Measurements from ENCODE around the gene CNOT3.
"Not testable (repeated sequence)": the region's sequence is repeated elsewhere in the genome, so short reads cannot be mapped to it uniquely, and the experiment has no call there.

The CNOT3 gene

DNA sequence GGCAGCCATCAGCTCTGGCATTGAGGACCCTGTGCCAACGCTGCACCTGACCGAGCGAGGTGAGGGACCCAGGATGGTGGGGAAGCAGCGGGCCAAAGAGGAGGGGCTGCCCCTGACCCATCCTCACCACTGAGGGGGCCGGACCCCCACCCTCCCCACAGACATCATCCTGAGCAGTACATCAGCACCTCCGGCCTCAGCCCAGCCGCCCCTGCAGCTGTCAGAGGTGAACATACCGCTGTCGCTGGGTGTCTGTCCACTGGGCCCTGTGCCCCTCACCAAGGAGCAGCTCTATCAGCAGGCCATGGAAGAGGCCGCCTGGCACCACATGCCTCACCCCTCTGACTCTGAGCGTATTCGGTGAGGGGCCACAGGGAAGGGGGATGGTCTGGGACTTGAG, 14.7 kb downstream of the CNOT3 start:
- no peak for DNase-seq

DNA sequence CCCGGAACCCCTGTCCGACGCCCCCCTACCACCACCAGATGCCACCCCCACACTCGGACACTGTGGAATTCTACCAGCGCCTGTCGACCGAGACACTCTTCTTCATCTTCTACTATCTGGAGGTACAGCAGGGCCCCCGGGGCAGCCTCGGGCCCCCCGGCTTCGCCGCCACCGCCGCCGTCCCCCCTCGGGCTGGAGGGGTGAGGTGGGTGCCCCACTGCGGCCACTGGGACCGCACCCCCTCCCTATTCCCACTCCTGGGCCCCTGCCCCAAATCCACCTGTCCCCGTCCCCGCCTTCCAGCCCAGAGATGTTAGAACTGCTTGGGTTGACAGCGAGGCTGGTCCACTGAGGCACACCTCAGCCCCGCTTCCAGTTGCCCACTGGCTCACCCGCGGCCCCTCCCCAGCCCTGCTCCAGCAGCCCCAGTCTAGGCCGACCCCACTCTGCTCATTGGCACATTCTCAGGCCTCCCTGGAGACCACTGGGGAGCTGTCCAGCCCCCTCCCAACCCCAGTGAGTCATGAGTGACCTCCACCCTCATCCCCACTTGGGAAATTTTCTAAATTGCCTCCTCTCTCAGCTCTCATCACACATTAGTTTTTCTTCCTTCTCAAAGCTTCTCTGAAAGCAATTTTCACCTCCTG, 15.4 kb downstream of the CNOT3 start:
- no peak for DNase-seq

DNA sequence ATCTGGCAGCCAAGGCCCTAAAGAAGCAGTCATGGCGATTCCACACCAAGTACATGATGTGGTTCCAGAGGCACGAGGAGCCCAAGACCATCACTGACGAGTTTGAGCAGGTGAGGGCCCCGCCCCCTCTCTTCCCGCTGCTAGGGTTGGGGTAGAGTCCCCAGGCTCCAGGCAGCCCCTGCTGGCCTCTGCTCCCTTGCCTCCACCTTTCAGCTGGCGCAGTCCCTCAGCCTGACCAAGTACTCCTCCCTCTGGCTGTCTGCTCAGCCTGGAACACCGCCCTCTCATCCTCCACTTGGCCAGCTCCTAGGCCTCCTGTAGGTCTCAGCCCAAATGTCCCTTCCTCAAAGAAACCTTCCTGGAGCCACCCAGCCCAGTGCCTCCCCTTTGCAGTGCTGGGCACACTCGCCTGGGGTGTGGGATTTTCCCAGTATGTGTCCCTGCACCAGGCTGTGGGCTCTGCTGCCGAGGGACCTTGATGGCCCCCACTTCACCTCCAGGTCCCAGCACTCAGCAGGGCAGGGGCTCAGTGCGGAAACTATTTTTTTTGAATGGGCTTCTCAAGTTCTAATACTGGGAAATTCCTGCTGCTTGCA, 16.3 kb downstream of the CNOT3 start:
- DNase-seq, result no peak

DNA sequence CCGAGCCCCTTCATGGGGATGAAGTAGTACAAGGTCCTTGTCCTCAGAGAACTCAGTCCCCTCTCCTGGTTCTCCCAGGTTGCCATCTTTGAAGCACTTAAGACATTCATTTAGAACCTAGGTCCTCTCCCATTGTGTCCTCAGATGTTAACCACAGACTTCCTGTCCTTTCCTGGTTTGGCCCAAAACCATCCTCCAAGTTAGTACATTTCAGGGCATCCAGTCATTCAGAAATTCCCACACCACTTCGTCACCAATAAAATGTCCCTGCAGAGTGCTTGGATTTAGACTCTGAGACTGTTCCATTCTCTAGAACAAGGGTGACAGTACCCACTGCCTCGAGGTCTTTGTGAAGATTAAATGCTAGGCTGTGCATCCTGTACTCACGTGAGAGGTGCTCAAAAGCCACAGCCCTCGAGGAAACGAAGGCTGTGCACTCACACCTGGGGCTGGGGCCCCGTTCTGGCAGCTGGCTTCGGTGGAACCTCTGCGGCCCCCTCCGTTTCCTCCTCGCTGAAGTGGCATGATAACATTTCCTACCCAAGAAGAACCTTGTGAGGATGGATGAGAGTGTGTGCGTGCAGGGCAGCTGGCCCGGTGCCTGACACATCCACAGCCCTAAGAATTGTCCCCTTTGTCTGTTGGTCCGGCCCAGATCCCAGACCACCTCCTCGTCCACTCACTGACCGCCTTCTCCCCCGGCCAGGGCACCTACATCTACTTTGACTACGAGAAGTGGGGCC, 17.2 kb downstream of the CNOT3 start:
- DNase-seq, result no peak

DNA sequence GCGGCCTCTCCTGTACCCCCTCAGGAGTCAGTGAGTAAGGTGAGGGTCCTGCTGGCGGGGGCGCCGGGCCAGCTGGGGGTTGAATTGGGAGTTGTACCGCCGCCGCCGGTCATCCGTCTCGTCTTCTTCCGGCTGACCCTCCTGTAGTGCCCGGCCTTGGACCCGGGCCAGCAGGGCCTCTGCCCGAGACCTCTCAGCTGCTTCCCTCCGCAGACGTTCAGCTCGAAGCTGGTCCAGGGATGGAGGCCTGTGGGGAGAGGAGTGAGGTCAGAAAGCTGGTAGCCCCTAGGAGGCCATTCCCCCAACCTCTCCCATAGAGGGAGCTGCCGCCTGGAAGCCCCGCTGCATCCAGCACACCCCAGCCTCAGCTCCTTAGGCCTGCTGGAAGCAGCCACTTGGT, 18.1 kb downstream of the CNOT3 start:
- DNase-seq, result no peak

DNA sequence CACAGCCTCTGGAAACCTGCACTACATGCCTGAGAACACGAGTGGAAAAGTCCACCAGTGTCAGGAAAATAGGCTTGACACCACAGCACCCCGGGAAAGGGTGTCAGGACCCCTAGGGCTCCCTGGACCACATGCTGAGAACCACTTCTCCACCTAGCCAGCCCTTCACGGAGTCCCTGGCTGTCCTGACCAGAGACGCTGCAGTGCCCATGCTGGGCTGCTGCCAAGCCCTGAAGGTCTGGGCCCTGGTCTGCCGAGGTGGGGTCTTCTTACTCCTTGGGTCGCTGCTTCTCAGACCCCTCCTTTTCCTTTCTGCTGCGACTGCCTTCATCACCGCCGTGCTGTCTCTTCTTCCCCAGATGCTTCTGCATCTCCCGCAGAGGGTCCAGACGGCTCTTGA, 18.9 kb downstream of the CNOT3 start:
- DNase-seq, result no peak

DNA sequence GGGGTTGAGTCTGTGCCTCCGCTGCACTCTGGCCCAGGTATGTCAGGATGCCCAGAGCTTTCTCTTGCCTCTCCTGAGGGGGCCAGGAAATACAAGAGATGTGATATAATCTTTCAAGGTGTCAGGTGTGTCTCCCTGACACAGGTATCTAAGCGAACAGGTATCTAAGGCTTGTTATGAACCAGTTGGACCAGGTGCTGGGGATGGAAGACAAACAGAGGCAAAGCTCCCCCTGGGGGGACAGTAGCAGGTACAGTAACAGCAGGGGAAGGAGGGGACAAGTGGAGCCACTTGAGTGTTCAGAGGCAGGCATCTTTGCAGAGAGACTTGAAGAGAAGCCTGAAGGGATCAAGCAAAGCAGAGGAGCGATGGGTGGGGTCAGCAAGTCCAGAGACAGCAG, 19.4 kb downstream of the CNOT3 start:
- DNase-seq, result no peak

DNA sequence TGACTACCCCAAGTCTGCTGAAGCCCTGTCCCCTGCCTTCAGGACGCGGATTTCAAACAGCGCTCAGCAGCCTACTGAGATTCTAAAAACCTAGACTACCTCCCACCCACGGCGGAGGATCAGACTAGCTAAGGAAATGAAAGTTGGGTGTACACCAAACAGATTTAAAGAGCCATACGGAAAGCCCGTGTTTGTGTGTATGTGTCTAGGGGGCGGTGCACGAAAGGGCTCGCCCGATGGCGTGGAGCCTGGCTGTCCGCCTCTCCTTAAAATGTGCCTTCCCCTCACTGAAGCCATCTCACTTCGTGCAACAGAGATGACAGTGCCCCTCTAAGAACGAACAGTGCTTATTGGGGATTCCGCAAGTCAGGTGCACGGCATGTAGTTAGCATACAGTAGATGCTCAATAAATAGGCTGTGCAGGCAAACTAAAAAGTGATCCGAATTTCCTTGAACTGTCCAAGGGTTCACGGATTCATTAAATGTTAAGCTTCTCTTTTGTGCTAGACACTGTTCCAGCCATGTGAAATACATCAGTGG, 21.3 kb downstream of the CNOT3 start:
- DNase-seq, result no peak

DNA sequence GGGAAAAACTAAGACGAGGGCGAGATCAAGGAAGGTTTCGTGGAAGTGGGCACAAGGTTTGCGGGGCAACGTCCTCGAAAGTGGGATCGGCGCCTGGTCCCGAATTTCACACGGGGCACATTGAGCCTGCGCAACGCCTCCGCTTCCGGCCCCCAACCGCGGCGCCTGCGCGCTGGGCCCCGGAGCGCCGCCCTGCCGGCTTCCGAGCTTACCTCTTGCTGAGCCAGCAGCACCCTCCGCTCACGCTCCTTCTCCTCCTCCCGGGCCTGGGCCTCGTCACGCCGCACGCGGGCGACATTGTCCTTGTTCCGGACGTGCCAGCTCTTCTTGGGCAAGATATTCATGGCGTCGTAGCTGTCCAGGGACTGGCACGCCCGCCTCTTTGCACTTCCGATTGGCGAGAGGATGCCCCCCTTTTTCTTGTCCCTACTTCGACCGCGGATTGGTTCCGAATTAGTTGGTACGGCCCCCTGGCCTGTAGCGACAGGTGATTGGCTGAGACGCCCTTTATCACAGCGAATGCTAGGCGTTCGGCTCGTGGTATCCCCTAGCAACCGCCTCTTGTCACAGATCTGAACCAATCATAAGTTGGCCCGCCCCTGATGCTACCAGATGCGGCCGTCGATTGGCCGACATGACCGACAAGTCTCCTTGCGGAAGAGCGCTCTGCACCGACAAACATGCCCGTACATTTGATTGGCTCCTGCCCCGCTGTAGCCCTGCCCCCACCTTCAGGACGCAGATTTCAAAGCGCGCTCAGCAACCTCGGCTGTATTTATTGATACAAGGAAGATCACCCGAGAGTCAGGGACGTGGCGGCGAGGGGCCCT, 22.0 kb downstream of the CNOT3 start, which contains the start of gene LENG1:
TSS of gene LENG1 (minus strand) at position 370 of the 830 bp plus-strand sequence. CDS start at position 344, 26 bp downstream.
- DNase-seq, result peak; percentile 99

DNA sequence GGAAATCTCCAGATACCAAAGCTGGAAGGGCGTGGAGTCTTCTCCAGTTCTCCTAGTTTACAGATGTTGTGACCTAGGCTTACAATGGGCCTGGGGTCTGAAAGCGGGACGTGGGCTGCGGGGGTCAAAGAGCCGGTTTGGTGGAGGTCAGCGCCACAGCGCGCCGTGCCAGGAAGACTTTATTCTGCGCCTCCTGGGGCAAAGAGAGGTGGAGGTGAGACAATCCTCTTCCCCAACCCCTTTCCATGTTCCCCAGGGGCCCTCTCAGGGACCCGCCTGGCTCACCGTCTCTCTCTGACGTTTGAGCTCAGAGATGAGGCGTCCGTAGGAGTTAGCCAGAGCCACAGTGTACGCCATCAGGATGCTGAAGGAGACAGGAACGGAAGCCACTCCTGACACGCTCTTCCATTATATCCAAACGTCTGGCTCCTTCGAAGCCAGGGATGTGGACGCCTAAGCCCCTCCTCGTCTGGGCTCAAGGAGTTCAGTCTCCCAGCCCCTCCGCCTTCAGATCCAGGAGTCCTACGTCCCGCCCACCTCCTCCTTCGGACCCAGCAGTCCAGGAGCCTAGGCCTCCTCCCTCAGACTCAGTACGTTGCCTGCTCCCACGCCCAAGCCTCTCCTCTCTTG, 22.7 kb downstream of the CNOT3 start:
- DNase-seq, result no peak

DNA sequence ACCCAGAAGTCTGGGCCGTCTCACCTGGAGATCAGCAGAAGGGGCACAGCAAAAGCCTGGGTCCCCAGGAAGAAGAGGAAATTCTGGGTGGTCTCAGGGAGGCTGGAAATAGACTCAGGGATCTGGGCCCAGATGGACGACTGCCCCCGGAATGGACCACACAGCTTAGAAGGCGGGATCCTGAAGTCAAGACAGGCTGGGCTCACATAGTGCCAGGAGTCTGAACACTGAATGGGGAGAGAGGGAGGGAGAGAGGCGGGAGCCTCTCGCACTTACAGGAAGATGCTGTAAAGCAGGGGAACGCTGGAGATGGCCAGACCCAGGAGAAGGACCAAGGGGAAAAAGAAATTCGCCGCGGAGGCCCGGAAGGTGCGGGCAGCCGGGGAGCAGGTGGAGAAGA, 23.3 kb downstream of the CNOT3 start:
- DNase-seq, result no peak

DNA sequence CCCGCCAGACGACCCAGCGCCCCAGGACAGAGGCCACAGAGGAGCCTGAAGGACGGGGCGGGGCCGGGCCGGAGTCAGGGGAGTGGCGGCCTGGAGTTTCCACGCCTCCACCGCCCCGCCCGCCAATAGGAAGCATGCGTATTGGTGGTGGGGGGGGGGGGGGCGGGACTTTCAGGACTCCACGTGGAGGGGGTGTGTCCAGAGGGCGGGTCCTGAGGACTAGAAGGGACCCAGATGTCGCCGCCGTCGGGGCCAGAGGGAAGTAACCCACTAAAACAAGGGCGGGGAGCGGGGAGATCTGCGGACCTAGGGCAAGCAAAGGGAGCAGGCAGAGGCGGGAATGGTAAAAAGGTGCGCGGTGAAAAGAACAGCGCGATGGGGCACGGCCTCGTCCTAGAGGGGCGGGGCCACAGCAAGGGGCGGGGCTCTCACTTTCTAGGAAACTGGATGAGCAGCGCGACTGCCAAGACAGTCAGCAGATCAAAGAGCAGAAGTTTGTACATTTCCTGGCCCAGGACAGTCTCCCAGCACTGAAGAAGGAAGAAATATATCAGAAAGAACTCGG, 24.8 kb downstream of the CNOT3 start:
- peak; percentile 53 for DNase-seq

DNA sequence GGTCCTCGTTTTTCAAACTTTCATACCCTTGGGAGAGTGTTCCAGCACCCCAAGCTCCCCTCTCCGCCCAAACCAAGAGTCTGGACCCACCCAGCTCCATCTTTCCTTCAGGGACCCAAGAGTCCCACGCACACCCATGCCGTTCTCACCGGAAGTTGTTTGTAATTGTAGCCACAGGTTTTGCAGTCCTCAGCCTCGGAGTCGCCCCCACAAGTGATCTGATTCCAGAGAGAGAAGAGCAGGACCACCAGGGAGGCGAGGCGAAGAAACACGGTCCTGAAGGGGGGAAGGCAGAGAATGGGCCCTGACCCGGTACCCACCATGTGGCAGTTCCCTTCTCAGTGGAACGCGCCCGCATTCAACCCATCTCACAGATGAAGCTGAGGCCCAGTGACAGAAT, 25.3 kb downstream of the CNOT3 start:
- no peak for DNase-seq

DNA sequence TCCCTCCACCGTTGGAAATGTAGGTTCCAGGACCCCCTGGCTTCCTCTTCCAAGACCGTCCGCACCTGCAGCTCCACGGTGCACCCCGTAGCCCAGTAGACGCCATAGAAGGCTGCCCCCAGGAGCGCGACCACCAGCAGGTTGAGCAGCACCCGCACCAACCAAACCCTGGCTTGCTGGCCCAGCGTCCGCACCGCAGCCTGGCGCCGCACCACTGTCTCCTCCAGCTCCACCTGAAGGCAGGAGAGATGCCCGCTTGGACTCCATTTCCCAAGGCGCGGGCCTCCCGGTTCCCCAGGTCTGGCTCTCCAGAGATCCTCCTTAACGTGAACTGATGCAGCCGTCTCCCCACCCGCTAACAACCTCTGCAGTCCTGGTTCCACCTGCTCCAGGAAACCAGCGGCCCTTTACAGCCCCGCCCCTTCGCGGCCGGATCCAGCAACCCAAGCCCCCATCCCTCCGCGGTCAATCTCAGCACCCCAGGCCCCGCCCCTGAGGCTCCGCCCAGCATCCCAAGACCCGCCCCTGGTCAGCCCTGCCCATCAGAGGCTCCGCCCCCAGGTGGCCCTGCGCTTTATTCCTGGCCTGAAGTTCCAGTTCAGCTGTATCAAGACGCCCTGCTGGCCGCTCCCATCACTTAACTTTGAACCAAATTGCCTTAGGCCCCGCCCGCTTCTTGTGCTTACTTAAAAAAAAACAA, 27.0 kb downstream of the CNOT3 start:
- DNase-seq, result no peak

DNA sequence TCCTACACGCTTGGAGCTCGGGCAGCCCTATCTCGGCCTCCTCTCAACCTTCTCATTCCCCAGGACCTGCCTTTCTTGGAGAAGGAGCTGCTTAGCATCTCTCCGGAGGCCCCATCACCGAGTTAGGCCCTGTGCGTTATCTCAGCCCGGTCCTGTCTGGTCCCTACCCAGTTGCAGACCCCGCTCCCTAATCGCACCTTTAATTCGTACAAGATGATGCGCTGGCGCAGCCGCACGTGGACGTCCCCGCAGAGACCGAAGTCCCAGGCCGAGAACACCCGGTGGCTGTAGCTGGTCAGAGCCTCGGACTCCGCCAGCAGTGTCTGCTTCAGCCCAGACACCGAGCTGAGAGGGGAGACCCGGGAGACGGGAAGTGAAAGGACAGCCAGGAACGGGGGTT, 27.7 kb downstream of the CNOT3 start:
- no peak for DNase-seq

DNA sequence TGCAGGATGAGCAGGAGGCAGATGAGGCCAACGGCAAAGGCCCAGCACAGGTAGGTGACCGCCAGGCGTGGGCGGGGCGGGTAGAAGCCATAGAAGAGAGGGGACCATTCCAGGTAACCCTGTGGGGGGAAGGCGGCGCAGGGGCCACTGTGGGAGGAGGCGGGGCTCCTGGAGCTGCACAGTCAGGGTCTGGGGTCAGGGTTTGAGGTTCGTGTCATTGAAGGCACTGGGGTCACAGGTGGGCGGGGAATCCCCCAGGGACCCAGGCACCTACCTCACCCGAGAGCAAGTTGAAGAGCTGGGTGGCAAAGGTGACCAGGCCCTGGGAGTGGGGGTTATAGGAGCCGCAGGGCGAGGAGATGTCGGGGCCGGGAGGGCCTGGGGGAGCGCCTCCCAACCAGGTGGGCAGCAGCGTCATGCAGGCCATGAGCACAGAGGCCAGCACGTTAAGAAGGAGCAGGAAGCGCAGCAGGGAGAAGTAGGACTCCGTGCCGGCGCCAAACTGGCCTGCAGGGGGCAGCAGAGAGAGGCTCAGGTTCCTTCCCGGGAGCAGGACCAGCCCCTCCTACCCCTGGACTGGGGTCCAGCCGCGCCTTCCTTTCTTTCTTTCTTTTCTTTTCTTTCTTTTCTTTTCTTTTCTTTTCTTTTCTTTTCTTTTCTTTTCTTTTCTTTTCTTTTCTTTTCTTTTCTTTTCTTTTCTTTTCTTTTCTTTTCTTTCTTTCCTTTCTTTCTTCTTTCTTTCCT, 30.8 kb downstream of the CNOT3 start:
- DNase-seq, result peak; percentile 45

DNA sequence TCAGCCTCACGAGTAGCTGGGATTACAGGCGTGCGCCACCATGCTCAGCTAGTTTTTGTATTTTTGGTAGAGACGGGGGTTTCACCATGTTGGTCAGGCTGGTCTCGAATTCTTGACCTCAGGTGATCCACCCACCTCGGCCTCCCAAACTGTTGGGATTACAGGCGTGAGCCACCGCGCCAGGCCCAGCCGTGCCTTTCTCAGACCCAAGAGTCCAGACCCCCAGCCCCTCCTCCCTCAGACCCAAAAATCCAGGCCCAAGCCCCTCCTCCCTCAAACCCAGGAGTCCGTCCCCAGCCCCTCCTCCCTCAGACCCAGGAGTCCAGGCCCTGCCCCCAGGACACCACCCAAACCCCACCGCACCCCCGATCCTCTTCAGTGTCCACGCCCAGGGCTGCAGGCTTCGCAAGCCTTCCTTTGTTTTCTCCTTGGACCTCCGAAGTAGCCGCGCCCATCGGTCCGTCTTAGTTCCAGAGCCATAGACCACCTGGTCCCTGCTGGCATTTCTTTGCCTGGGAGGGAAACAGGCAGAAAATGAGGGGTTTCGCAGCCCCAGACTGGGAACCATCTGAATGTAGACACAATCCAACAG, 31.7 kb downstream of the CNOT3 start:
- no peak for DNase-seq

DNA sequence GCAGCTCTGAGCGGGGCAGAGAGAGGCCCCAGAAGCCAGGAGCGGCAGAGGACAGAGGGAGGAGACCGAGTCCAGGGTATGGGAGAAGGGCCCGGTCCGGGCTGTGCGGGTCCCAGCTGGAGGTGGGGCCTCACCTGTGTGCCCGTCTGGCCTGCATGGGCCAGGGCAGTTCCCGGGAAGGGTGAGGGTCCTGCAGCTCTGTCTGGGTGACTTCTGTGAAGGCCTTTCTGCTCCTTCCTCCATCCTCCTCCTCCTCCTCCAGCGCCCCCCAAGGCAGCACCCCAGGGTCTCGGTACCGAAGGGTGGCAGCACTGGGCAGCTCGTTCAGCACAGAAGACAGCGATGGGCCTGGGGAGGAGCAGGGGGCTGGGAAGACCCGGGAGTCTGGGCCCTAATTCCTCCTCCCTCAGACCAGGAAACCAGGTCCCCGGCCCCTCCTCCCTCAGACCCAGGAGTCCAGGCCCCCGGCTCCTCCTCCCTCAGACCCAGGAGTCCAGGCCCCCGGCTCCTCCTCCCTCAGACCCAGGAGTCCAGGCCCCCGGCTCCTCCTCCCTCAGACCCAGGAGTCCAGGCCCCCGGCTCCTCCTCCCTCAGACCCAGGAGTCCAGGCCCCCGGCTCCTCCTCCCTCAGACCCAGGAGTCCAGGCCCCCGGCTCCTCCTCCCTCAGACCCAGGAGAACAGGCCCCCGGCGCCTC, 34.3 kb downstream of the CNOT3 start:
- not testable (repeated sequence) for DNase-seq

DNA sequence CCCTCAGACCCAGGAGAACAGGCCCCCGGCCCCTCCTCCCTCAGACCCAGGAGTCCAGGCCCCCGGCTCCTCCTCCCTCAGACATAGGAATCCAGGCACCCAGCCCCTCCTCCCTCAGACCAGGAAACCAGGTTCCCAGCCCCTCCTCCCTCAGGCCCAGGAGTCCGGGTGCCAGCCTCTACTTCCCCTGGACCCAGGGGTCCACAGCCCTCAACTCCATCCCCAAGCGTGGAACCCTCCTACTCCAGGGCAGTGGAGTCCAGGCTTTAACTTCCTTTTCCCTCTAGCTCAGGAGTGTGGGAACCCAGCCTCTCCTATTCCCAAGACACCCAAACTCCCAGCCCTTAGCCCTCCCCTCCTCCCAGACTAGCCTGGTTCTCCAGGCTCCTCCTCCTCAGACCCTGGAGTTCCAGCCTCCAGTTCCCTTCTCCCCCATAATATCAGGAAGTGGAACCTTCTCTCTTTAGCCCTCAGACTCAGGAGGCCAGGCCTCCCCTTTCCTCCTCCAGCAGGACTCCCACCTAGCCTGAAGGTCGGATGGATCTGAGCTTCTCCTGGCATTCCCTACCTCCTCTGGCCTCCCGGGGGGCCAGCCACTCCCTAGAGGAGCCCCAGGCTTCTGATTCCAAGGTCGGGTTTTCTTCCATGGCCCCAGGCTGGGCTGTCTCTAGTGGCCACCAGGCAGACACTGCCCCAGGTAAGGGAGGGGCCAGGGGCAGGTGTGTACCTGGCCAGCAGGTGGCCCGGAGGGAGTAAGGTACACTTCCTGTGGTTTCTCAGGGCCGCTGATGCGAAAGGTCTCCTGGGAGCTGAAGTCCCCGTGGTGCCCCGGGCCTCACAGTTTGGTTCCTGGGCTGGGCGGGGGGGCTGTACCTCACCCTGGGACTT, 35.2 kb downstream of the CNOT3 start, which contains the start of gene TMC4:
TSS of gene TMC4 (minus strand) at position 690 of the 888 bp plus-strand sequence. CDS start at position 647, 43 bp downstream.
- DNase-seq, result no peak

All from SHP77 treated with DMSO at 0.1 percent for 48 hours (cell line).